ENCODE results near the gene MAPT.

Gene MAPT

DNA sequence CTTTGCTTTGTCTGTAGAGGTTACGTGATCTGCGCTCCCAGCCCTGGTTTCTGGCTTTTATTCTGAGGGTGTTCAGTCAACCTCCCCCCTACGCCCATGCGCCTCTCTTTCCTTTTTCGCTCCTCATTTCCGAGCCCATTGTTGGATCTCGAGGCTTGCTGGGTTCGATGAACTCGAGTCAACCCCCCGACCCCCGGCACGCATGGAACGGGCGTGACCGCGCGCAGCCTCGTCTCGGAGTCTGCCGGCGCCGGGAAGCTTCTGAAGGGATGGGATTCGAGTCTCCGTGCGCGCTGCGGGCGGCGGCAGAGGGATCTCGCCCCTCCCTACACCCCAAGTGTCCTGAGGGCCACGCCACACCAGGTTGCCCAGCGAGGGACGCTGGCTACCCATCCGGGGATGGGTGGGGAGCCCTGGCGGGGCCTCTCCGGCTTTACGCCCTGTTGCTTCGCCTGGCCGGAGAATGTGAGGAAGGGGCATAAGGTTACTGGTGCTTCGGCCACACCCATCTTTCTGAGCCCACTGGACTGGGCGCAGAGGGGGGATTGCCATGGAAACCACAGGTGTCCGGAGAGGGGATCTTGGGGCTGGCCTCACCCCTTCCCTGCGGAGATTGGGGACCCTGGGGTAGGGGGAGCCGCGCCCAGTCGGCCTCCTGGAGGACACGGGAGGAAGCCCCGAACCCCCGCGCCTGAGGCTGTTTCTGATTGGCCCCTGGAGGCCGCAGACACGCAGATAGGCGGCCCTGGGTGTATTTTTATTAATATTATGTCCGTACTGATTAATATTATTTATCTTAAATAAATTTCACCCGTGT lies 1.8 kb downstream of the MAPT start:
- TF ChIP-seq, protein P1, sequence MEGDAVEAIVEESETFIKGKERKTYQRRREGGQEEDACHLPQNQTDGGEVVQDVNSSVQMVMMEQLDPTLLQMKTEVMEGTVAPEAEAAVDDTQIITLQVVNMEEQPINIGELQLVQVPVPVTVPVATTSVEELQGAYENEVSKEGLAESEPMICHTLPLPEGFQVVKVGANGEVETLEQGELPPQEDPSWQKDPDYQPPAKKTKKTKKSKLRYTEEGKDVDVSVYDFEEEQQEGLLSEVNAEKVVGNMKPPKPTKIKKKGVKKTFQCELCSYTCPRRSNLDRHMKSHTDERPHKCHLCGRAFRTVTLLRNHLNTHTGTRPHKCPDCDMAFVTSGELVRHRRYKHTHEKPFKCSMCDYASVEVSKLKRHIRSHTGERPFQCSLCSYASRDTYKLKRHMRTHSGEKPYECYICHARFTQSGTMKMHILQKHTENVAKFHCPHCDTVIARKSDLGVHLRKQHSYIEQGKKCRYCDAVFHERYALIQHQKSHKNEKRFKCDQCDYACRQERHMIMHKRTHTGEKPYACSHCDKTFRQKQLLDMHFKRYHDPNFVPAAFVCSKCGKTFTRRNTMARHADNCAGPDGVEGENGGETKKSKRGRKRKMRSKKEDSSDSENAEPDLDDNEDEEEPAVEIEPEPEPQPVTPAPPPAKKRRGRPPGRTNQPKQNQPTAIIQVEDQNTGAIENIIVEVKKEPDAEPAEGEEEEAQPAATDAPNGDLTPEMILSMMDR (IDR thresholded peaks at IDR 0.05), result no peak

DNA sequence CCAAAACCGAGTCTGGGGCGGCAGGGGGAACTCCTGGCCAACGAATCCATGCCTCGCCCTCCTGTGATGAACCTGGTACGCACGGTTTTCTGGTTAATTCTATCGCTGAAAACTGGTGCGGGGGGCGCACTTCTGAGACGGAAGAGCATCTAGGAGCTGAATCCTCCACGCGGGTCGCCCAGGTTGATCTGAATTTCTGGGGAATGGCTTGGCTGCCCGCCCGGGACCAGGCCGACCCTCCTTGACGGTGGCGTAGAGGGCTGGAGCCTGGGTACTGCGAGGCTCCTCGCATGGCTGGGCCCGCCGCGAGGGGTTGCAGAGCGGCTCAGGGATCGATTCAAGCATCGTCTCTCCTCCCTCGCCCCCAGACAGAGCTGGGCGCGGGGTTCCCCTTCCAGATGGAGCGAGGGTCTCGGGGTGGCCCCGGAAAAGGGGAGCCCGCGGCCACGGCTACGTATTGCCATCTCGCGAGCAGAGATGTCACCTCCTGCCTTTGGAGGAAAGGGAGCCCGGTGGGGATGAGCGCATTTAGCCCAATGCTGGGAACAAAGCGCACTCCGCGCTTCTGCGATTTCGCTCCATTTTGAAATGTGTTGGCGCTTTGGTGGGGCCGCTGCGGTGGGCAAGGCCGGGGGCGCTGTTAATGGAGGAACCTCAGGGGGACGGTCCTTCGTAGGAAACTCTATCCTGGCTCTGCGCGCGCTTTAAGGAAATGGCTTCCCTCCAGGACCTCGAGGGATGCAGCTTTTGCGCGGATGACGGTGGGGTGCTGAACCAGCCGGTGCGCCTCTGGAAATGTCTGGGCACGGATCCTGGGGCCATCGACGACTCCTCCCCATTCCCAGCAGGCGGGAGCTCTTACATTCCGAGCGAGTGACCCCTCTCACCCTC lies 2.7 kb downstream of the MAPT start:
- TF ChIP-seq, protein P1 (IDR thresholded peaks at IDR 0.05), result no peak

DNA sequence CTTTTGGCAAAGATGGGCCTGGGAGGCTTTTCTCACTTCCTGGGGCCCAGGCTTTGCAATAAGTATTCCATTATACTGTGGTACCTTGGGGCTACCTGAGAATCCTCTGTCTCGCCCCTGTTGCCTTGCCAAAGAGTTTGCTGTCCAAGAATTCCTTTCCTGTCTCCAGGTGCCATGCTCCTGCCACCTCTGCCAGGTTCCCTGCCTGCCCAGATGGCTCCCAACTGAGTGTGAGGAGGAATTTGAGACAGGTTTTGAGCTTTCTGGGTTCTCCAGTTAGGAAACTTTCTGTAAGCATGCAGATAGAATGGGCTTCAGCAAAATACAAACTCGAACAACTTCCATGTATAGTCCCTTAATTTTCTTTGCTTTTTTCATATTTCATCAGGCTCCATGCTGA lies 5.8 kb downstream of the MAPT start:
- TF ChIP-seq, protein P1 (IDR thresholded peaks at IDR 0.05), result no peak

- TF ChIP-seq, protein P1 (IDR thresholded peaks at IDR 0.05), result no peak
These were observed 6.5 kb downstream of the MAPT start for GRCh38 chr17:45900723-45901415.

- TF ChIP-seq, protein P1 (IDR thresholded peaks at IDR 0.05), result no peak
These were observed 8.6 kb downstream of the MAPT start for GRCh38 chr17:45902892-45903346.

- TF ChIP-seq, protein P1 (IDR thresholded peaks at IDR 0.05), result no peak
These were observed 10.5 kb downstream of the MAPT start for GRCh38 chr17:45904866-45905265.

DNA sequence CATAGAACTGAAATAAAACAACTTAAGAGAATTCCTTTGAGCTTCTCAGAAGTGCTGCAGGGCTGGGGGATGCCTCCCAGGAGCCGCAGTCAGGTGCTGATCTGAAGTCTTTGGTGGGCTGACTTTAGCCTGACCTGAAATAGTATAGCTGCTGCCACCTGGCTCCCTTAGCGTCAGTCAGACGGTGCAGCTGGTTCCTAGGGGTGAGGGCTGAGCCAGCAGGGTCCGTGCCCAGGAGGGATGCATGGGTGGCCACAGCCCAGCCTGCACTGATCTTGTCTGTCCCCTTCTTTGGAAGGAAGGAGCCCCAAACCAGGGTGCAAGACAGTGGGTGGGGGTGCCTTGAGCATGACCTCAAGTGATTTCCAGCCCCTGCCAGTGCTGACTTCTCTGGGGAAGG lies 11.5 kb downstream of the MAPT start:
- TF ChIP-seq, protein P1 (IDR thresholded peaks at IDR 0.05), result no peak

All from LNCAP (cell line).